CD8-positive, alpha-beta memory T cell (primary cell): Measurements from ENCODE around the gene LRRC55. TPM values are rescaled to one million over a fixed set of nuclear protein-coding genes. Genes with fewer than 3 reads are reported as not detected.
A peak's percentile ranks its signal among the peaks of the same experiment; 100 is the strongest.

Experiments
- CTCF ChIA-PET: fragments of 350-600 bp; sonication (Branson Sonifier 250); formaldehyde crosslinking; loops from one replicate; lab custom pipeline; 2021; ENCODE audit warnings: antibody characterized with exemption; lab: Charles Lee
- POLR2A ChIA-PET: fragments of 350-600 bp; sonication (Branson Sonifier 250); formaldehyde crosslinking; loops from one replicate; lab custom pipeline; 2021; ENCODE audit warnings: antibody characterized with exemption; lab: Charles Lee
- DNase-seq, 5 donors: peaks; one replicate each; pipeline versions ENCODE4 v3.0.0 to v3.0.0-alpha.2; 2020 to 2022; ENCODE audit warnings: mixed read lengths in 1 of 5
- H3K27ac ChIP-seq: one replicate; pipeline ENCODE4 v1.7.0; 2013; ENCODE audit warnings: low read depth, mild to moderate bottlenecking, low read length, moderate library complexity
- H3K27me3 ChIP-seq: 2 replicates; pipeline ENCODE4 v1.7.0; 2013; ENCODE audit warnings: low read length, mild to moderate bottlenecking; ENCODE audit not compliant: insufficient read depth, poor library complexity, severe bottlenecking
- H3K36me3 ChIP-seq: 2 replicates; pipeline ENCODE4 v1.7.0; 2013; ENCODE audit warnings: mild to moderate bottlenecking, low read length, moderate library complexity; ENCODE audit not compliant: insufficient read depth
- H3K4me1 ChIP-seq: 2 replicates; pipeline ENCODE4 v1.7.0; 2013; ENCODE audit warnings: mild to moderate bottlenecking, low read length, moderate library complexity; ENCODE audit not compliant: insufficient read depth
- H3K4me3 ChIP-seq: 2 replicates; pipeline ENCODE4 v1.7.0; 2013; ENCODE audit warnings: mild to moderate bottlenecking, low read length
- H3K9me3 ChIP-seq: 2 replicates; pipeline ENCODE4 v1.7.0; 2013; ENCODE audit warnings: mild to moderate bottlenecking, low read length
- H3K27ac Mint-ChIP-seq, 8 donors: one replicate each; pipeline ENCODE4 v1.8.0; 2020 to 2021; ENCODE audit warnings: mixed read lengths in 8 of 8, mild to moderate bottlenecking in 6 of 8, inconsistent platforms in 3 of 8, moderate library complexity in 3 of 8
- H3K27me3 Mint-ChIP-seq, 2 donors: one replicate each; pipeline ENCODE4 v1.8.0; 2020 to 2021; ENCODE audit warnings: mixed read lengths in 2 of 2, mild to moderate bottlenecking in 1 of 2, moderate library complexity in 1 of 2
- H3K36me3 Mint-ChIP-seq, 3 donors: one replicate each; pipeline ENCODE4 v1.8.0; 2020 to 2021; ENCODE audit warnings: mixed read lengths in 3 of 3, inconsistent platforms in 1 of 3, mild to moderate bottlenecking in 1 of 3
- H3K4me1 Mint-ChIP-seq, 3 donors: one replicate each; pipeline ENCODE4 v1.8.0; 2020 to 2021; ENCODE audit warnings: mixed read lengths in 3 of 3, inconsistent platforms in 1 of 3, mild to moderate bottlenecking in 1 of 3
- H3K4me3 Mint-ChIP-seq, 7 donors: one replicate each; pipeline ENCODE4 v1.8.0; 2020 to 2021; ENCODE audit warnings: mixed read lengths in 7 of 7, mild to moderate bottlenecking in 6 of 7, moderate library complexity in 4 of 7, inconsistent platforms in 2 of 7
- H3K9me3 Mint-ChIP-seq, 5 donors: one replicate each; pipeline ENCODE4 v1.8.0; 2020 to 2022; ENCODE audit warnings: mixed read lengths in 5 of 5, mild to moderate bottlenecking in 3 of 5, moderate library complexity in 2 of 5, inconsistent platforms in 1 of 5
- polyA plus RNA-seq: library from polyadenylated mRNA; unstranded; fragments of 300-500 nt; fragmentation: Illumina TruSeq; gene quantifications from one replicate; pipeline ENCODE4 v1.2.3, GENCODE V29; 2021
- total RNA-seq, 2 experiments: library from RNA; stranded (reverse); gene quantifications; one replicate each; pipeline ENCODE4 v1.2.3, GENCODE V29; 2021

The LRRC55 gene, protein sequence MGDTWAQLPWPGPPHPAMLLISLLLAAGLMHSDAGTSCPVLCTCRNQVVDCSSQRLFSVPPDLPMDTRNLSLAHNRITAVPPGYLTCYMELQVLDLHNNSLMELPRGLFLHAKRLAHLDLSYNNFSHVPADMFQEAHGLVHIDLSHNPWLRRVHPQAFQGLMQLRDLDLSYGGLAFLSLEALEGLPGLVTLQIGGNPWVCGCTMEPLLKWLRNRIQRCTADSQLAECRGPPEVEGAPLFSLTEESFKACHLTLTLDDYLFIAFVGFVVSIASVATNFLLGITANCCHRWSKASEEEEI
- total RNA-seq, result not detected
- not detected for polyA plus RNA-seq

DNA sequence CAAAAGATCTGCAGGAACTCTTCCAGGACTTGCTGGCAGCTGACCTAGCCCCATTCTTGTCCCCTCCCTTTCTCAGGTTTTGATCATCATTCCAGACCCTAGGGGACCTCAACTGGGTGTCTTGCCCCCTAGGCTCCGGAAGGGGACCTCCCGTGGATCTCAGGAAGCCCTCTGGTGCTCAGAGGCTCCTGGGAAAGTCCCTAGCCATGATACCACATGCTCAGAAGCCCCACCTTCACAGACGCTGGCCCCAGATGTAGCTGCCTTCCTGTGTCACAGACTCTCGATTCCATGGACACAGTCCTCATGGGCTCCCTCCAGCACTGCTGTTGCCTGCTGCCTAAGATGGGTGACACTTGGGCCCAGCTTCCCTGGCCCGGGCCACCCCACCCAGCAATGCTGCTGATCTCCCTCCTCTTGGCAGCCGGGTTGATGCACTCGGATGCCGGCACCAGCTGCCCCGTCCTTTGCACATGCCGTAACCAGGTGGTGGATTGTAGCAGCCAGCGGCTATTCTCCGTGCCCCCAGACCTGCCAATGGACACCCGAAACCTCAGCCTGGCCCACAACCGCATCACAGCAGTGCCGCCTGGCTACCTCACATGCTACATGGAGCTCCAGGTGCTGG lies at the start of gene LRRC55:
TSS of gene LRRC55 (plus strand) at position 276 of the 628 bp plus-strand sequence. CDS start at position 346, 70 bp downstream.
- H3K4me1 Mint-ChIP-seq, result no peaks in the 10 kb centered on the region
- H3K4me3 Mint-ChIP-seq, result no peak within 1 kb of the TSS
- peaks cover 0 to 7% (median 2%) of the 10 kb centered on the region in 5 donors for H3K9me3 Mint-ChIP-seq
- Histone ChIP-seq H3K36me3 (no peaks in the 10 kb centered on the region), H3K4me3 (no peak within 1 kb of the TSS), H3K9me3 (no peaks in the 10 kb centered on the region), H3K27me3 (peaks cover 4% of the 10 kb centered on the region), H3K27ac (no peak within 1 kb of the TSS), H3K4me1 (no peaks in the 10 kb centered on the region)
- H3K27me3 Mint-ChIP-seq, result peaks cover 21 to 47% of the 10 kb centered on the region in 2 donors
- POLR2A ChIA-PET, result no interaction called here
- H3K36me3 Mint-ChIP-seq, result no peaks in the 10 kb centered on the region
- DNase-seq, result no peak
- H3K27ac Mint-ChIP-seq, result peak within 1 kb of the TSS in 1 of 8 donors; percentile 41
- CTCF ChIA-PET, result no interaction called here

DNA sequence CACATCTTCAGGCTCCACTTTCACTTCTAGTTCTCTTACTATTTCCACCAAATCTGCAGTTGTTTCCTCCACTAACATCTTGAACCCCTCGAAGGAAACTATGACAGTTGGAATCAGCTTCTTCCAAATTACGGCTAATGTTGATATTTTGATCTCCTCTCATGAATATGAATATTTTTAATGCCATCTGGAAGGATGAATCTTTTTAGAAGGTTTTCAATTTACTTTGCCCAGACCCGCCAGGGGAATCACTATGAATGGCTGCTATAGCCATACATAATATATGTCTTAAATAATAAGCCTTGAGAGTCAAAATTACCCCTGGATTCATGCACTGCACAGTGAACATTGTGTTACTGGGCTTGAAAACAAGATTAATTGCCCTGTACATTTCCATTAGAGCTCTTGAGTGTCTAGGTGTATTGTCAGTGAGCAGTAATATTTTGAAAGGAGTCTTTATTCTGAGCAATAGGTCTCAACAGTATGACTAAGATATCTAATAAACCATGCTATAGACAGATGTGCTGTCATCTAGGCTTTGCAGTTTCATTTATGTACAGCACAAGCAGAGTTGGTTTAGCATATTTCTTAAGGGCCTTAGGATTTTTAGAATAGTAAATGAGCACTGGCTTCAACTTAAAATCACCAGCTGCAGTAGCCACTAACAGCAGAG lies 48.3 kb upstream of the LRRC55 start:
- no peak overlapping the region for H3K4me3 Mint-ChIP-seq
- H3K36me3 ChIP-seq, result no peaks in the 10 kb centered on the region
- H3K27me3 ChIP-seq, result no peaks in the 10 kb centered on the region
- DNase-seq, result no peak
- peaks cover 7 to 29% of the 10 kb centered on the region in 2 donors for H3K27me3 Mint-ChIP-seq
- H3K36me3 Mint-ChIP-seq, result no peaks in the 10 kb centered on the region
- CTCF ChIA-PET, result no interaction called here
- H3K4me3 ChIP-seq, result no peak overlapping the region
- H3K27ac Mint-ChIP-seq, result no peak overlapping the region
- no peaks in the 10 kb centered on the region for H3K4me1 Mint-ChIP-seq
- H3K27ac ChIP-seq, result no peak overlapping the region
- POLR2A ChIA-PET, result no interaction called here
- H3K9me3 ChIP-seq, result no peaks in the 10 kb centered on the region
- no peaks in the 10 kb centered on the region for H3K4me1 ChIP-seq
- H3K9me3 Mint-ChIP-seq, result peaks cover 0 to 4% (median 2%) of the 10 kb centered on the region in 5 donors

- no peaks in the 10 kb centered on the region for H3K4me1 ChIP-seq
- no peaks in the 10 kb centered on the region for H3K36me3 ChIP-seq
- Mint-ChIP-seq H3K27ac (no peak overlapping the region), H3K36me3 (no peaks in the 10 kb centered on the region), H3K4me3 (no peak overlapping the region), H3K27me3 (peaks cover 7 to 26% of the 10 kb centered on the region in 2 donors), H3K9me3 (peaks cover 0 to 3% (median 2%) of the 10 kb centered on the region in 5 donors), H3K4me1 (no peaks in the 10 kb centered on the region)
- ChIA-PET CTCF (no interaction called here), POLR2A (no interaction called here)
- no peaks in the 10 kb centered on the region for H3K27me3 ChIP-seq
- H3K9me3 ChIP-seq, result no peaks in the 10 kb centered on the region
- H3K27ac ChIP-seq, result no peak overlapping the region
- no peak overlapping the region for H3K4me3 ChIP-seq
- no peak for DNase-seq
Measured at GRCh38 chr11:57134284-57134683, 47.5 kb upstream of the LRRC55 start.

GRCh38 chr11:57135020-57135751 lies 46.6 kb upstream of the LRRC55 start:
- H3K4me1 ChIP-seq, result no peaks in the 10 kb centered on the region
- DNase-seq, result no peak
- H3K9me3 Mint-ChIP-seq, result peaks cover 0 to 3% (median under 1%) of the 10 kb centered on the region in 5 donors
- ChIA-PET CTCF (no interaction called here), POLR2A (no interaction called here)
- no peaks in the 10 kb centered on the region for H3K4me1 Mint-ChIP-seq
- no peak overlapping the region for H3K4me3 ChIP-seq
- H3K27ac ChIP-seq, result no peak overlapping the region
- H3K9me3 ChIP-seq, result no peaks in the 10 kb centered on the region
- no peak overlapping the region for H3K4me3 Mint-ChIP-seq
- no peaks in the 10 kb centered on the region for H3K36me3 Mint-ChIP-seq
- H3K27me3 Mint-ChIP-seq, result peaks cover 6 to 21% of the 10 kb centered on the region in 2 donors
- H3K36me3 ChIP-seq, result no peaks in the 10 kb centered on the region
- H3K27ac Mint-ChIP-seq, result no peak overlapping the region
- H3K27me3 ChIP-seq, result no peaks in the 10 kb centered on the region

DNA sequence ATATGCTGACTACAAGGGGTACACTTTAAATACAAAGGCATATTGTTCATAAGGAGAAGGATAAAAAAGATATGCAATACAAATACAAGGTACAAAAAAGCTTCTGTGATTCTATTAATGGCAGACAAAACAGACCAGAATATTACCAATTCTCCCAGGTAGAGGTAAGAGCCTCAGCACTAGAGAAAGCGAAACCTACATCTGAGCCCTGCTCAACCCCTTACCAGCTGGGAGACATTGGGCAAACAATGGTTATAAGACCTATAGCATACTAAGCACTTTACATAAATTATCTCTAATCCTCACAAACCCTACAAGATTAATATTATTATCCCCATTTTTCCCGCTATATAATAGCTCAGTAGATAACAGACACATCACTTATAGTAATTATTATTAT lies 41.2 kb upstream of the LRRC55 start:
- Mint-ChIP-seq H3K4me1 (no peaks in the 10 kb centered on the region), H3K27ac (no peak overlapping the region), H3K4me3 (no peak overlapping the region), H3K27me3 (peaks cover 1 to 7% of the 10 kb centered on the region in 2 donors), H3K36me3 (no peaks in the 10 kb centered on the region), H3K9me3 (peaks cover 0 to 3% (median 0%) of the 10 kb centered on the region in 5 donors)
- Histone ChIP-seq H3K9me3 (no peaks in the 10 kb centered on the region), H3K27me3 (no peaks in the 10 kb centered on the region), H3K4me3 (no peak overlapping the region), H3K4me1 (no peaks in the 10 kb centered on the region), H3K27ac (no peak overlapping the region), H3K36me3 (no peaks in the 10 kb centered on the region)
- ChIA-PET CTCF (no interaction called here), POLR2A (no interaction called here)
- DNase-seq, result no peak

GRCh38 chr11:57143459-57143858 lies 38.3 kb upstream of the LRRC55 start:
- CTCF ChIA-PET, result no interaction called here
- no peaks in the 10 kb centered on the region for H3K4me1 Mint-ChIP-seq

GRCh38 chr11:57144075-57144474 lies 37.7 kb upstream of the LRRC55 start:
- ChIA-PET POLR2A (no interaction called here), CTCF (no interaction called here)
- no peak for DNase-seq
- no peak overlapping the region for H3K27ac ChIP-seq
- H3K4me1 ChIP-seq, result no peaks in the 10 kb centered on the region
- H3K4me1 Mint-ChIP-seq, result no peaks in the 10 kb centered on the region
- H3K4me3 Mint-ChIP-seq, result no peak overlapping the region
- H3K27me3 ChIP-seq, result no peaks in the 10 kb centered on the region
- no peaks in the 10 kb centered on the region for H3K36me3 ChIP-seq
- H3K4me3 ChIP-seq, result no peak overlapping the region
- H3K36me3 Mint-ChIP-seq, result no peaks in the 10 kb centered on the region
- peaks cover 0 to 1% of the 10 kb centered on the region in 2 donors for H3K27me3 Mint-ChIP-seq
- H3K9me3 Mint-ChIP-seq, result peaks cover 0 to 2% (median 0%) of the 10 kb centered on the region in 5 donors
- no peak overlapping the region for H3K27ac Mint-ChIP-seq
- no peaks in the 10 kb centered on the region for H3K9me3 ChIP-seq

More at GRCh38 chr11:57143459-57143858, 38.3 kb upstream of the LRRC55 start:
- no peaks in the 10 kb centered on the region for H3K4me1 ChIP-seq
- Mint-ChIP-seq H3K4me3 (no peak overlapping the region), H3K36me3 (no peaks in the 10 kb centered on the region), H3K27ac (no peak overlapping the region), H3K9me3 (peaks cover 0 to 2% (median 0%) of the 10 kb centered on the region in 5 donors), H3K27me3 (peaks cover 0 to 1% of the 10 kb centered on the region in 2 donors)
- no peaks in the 10 kb centered on the region for H3K36me3 ChIP-seq
- POLR2A ChIA-PET, result no interaction called here
- DNase-seq, result no peak
- no peaks in the 10 kb centered on the region for H3K9me3 ChIP-seq
- H3K27me3 ChIP-seq, result no peaks in the 10 kb centered on the region
- no peak overlapping the region for H3K4me3 ChIP-seq
- H3K27ac ChIP-seq, result no peak overlapping the region
